HUES48 (cell line): ENCODE results near the gene SLIT2.

Experiments
- H3K27ac ChIP-seq: one replicate; pipeline ENCODE4 v1.7.0; 2013; ENCODE audit warnings: low read depth, low read length, inconsistent platforms
- H3K27me3 ChIP-seq: 2 replicates; pipeline ENCODE4 v1.6.1; 2013; ENCODE audit warnings: mild to moderate bottlenecking, low read length; ENCODE audit not compliant: control insufficient read depth, insufficient read depth
- H3K36me3 ChIP-seq: 2 replicates; pipeline ENCODE4 v1.6.1; 2013; ENCODE audit warnings: low read length; ENCODE audit not compliant: control insufficient read depth, insufficient read depth
- H3K4me1 ChIP-seq: 2 replicates; pipeline ENCODE4 v1.6.1; 2013; ENCODE audit warnings: mild to moderate bottlenecking, low read length; ENCODE audit not compliant: control insufficient read depth, insufficient read depth
- H3K4me3 ChIP-seq: 2 replicates; pipeline ENCODE4 v1.5.1; 2013; ENCODE audit warnings: mild to moderate bottlenecking, low read depth, low read length
- H3K9ac ChIP-seq: 2 replicates; pipeline ENCODE4 v1.6.1; 2013; ENCODE audit warnings: mild to moderate bottlenecking, low read depth, low read length, moderate library complexity
- H3K9me3 ChIP-seq: 2 replicates; pipeline ENCODE4 v1.6.1; 2013; ENCODE audit warnings: low read length; ENCODE audit not compliant: control insufficient read depth, insufficient read depth

Gene SLIT2

GRCh38 chr4:20284990-20285389 lies 33.3 kb downstream of the SLIT2 start:
- Histone ChIP-seq H3K9ac (no peak overlapping the region), H3K27ac (no peak overlapping the region), H3K4me1 (peaks cover 38% of the 10 kb centered on the region), H3K9me3 (no peaks in the 10 kb centered on the region), H3K36me3 (no peaks in the 10 kb centered on the region), H3K4me3 (no peak overlapping the region), H3K27me3 (no peaks in the 10 kb centered on the region)

DNA sequence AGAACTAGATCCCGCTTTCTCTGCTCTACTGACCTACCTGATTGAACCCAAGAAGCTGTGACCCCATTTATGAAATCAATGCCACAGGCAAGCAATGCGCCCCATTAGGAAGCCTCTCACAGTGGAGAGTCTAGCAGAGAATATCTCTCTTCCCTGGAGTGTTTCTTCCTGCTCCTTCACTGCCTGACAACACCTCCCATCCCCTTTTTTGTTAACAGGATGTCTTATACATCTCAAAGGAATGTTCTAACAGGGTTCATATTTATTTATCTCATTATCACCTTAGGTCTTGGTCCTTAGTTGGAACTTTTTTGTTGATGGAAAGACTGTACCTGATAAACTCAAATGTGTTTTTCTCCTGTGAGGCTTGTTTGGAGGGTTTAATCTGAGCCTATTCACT lies 35.5 kb downstream of the SLIT2 start:
- no peaks in the 10 kb centered on the region for H3K9me3 ChIP-seq
- H3K27me3 ChIP-seq = no peaks in the 10 kb centered on the region
- no peak overlapping the region for H3K9ac ChIP-seq
- H3K4me3 ChIP-seq = no peak overlapping the region
- H3K36me3 ChIP-seq = no peaks in the 10 kb centered on the region
- H3K27ac ChIP-seq = no peak overlapping the region
- peaks cover 27% of the 10 kb centered on the region for H3K4me1 ChIP-seq

DNA sequence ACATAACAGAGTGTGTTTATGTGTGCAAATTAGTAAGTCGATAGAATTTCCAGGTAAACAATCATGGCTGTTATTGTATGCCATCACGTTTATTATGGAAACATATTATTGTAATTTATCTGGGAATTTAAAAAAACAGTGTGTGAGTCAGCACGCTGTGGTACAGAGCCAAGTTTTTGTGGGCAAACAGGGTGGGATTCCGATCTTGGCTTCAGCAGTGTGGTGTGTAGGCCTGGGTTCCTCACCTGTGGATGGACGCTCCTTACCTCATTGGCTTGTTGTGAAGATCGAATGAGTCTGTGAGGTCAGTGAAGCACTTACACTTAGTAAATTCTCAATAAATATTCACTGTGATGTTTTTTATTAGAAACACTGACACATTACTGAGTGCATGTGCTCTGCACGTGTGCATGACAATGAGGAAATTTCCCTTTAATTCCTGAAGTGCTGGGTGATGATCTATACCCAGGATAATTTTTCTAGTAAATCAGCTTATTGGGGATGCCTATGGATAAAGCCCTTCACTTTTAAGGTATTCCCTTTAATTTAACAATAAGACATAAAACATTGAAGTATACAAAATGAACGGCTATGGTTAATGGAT lies 36.4 kb downstream of the SLIT2 start:
- H3K36me3 ChIP-seq = no peaks in the 10 kb centered on the region
- H3K4me1 ChIP-seq = peaks cover 19% of the 10 kb centered on the region
- no peaks in the 10 kb centered on the region for H3K9me3 ChIP-seq
- H3K27me3 ChIP-seq = no peaks in the 10 kb centered on the region
- no peak overlapping the region for H3K4me3 ChIP-seq
- H3K9ac ChIP-seq = no peak overlapping the region
- no peak overlapping the region for H3K27ac ChIP-seq

DNA sequence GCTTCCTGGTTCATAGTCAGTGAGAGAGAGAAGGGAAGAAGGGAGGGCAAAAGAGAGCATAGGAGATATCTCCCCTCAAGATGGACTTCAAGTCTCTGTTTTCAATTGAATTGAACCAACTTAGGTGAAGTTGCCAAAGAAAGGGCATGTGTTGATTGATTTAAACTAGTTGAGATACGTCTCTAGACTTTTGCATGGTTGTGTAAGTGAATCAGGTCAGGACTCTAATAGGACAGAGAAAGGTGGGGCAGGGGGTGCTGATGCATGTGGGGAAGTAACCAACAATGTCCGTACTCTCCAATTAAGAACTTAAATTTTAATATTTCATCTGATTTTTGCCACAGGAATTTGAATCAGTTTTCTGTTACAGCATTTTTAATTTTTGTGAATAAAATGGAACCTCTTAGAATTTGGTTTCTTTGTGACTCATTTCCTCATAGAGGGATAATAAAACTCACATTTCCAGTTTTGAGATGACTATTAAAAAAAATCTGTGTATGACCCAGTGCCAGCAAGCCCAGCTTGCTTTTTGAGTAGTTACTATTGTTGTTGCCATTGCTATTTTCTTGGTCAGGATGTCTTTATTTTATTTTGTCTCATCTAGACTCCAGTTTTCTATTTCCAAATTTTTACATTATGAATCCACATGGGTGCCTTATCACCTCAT lies 37.3 kb downstream of the SLIT2 start:
- peaks cover 11% of the 10 kb centered on the region for H3K4me1 ChIP-seq
- no peaks in the 10 kb centered on the region for H3K9me3 ChIP-seq
- H3K9ac ChIP-seq = no peak overlapping the region
- no peaks in the 10 kb centered on the region for H3K36me3 ChIP-seq
- H3K27ac ChIP-seq = no peak overlapping the region
- H3K4me3 ChIP-seq = no peak overlapping the region
- no peaks in the 10 kb centered on the region for H3K27me3 ChIP-seq

DNA sequence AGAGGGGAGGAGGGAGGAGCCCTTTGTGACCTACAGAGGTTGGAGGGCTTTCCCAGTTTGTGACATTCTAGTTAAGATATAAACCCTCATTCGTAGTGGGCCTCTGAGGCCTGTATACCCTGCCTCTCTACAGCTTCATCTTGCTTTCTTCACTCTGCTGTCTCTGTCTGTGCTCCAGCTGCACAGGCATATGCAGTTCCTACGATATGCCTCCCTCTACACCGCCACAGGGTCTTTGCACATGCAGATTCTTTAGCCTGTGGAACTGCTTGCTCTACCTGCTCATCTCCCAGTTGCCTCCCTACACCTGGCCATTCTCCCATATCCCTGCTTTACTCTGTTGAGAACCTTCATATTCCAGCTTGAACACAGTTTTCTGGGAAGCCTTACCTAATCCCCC lies 38.1 kb downstream of the SLIT2 start:
- Histone ChIP-seq H3K4me1 (peaks cover 8% of the 10 kb centered on the region; the same call in 1 of the 2 replicates), H3K4me3 (no peak overlapping the region), H3K9me3 (no peaks in the 10 kb centered on the region), H3K36me3 (no peaks in the 10 kb centered on the region), H3K27ac (no peak overlapping the region), H3K9ac (no peak overlapping the region), H3K27me3 (no peaks in the 10 kb centered on the region)

DNA sequence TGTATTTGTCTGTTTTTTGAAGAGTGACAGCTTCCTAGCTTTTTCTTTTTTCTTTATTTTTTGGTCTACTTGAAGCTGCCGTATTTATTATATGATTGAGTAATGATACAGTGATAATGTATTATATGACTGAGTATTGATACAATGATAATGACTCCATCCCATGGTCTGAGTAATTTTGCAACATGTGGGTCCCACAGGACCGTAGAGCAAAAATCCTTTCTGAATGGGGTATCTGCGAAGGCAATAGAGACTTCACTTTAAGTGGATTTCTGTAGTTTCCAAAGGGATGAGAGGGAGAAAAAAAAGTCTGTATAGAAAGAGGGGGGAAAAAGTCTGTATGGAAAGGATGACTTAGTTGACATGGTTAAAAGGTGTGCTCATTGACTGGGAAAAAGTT lies 41.0 kb downstream of the SLIT2 start:
- H3K9ac ChIP-seq = no peak overlapping the region
- no peak overlapping the region for H3K4me3 ChIP-seq
- H3K4me1 ChIP-seq = no peaks in the 10 kb centered on the region
- H3K36me3 ChIP-seq = no peaks in the 10 kb centered on the region
- no peaks in the 10 kb centered on the region for H3K27me3 ChIP-seq
- no peaks in the 10 kb centered on the region for H3K9me3 ChIP-seq
- H3K27ac ChIP-seq = no peak overlapping the region

GRCh38 chr4:20297261-20297660 lies 45.6 kb downstream of the SLIT2 start:
- H3K9me3 ChIP-seq = no peaks in the 10 kb centered on the region
- no peak overlapping the region for H3K9ac ChIP-seq
- H3K4me1 ChIP-seq = no peaks in the 10 kb centered on the region
- no peak overlapping the region for H3K27ac ChIP-seq
- no peaks in the 10 kb centered on the region for H3K36me3 ChIP-seq
- H3K4me3 ChIP-seq = no peak overlapping the region
- no peaks in the 10 kb centered on the region for H3K27me3 ChIP-seq

- no peak overlapping the region for H3K4me3 ChIP-seq
- H3K9ac ChIP-seq = no peak overlapping the region
- H3K9me3 ChIP-seq = no peaks in the 10 kb centered on the region
- no peak overlapping the region for H3K27ac ChIP-seq
- no peaks in the 10 kb centered on the region for H3K4me1 ChIP-seq
- H3K27me3 ChIP-seq = no peaks in the 10 kb centered on the region
- no peaks in the 10 kb centered on the region for H3K36me3 ChIP-seq
Measured at GRCh38 chr4:20297783-20298182, 46.1 kb downstream of the SLIT2 start.

DNA sequence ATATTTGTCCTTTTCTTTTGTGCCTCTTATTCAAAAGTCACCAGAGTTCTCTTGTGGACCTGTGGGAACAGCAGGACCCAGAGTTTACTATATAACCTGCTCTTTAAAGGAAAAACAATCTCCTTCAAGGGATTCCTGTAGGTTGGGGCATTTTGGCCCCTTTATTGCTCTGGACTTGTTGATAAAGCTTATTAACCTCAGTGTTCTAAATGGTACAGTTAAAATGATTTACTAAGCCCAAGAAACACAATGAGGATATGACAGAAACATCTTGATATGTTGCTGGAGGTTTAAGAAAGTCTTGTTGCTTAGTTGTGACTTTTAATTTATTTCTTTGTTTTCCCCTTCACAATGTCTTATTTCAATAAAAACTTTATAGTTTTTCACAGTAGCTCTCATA lies 46.8 kb downstream of the SLIT2 start:
- Histone ChIP-seq H3K4me3 (no peak overlapping the region), H3K9ac (no peak overlapping the region), H3K36me3 (no peaks in the 10 kb centered on the region), H3K27ac (no peak overlapping the region), H3K9me3 (no peaks in the 10 kb centered on the region), H3K4me1 (no peaks in the 10 kb centered on the region), H3K27me3 (no peaks in the 10 kb centered on the region)

DNA sequence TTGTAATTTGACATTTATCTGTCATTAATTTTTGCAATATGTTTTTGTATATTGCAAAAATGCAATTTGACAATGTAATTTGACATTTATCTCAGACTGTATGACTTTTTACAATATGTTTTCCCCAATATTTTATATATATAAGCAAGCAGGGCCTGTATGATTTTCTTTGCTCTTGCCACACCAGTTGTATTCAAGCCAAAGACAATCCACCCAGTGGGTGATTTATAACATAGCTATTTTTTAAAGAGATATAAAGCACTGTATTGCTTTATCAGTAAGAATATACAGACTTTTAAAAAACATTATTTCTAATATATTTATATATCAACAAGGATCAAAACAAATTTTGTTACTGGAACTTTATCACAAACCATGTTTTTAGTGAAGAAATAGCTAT lies 47.3 kb downstream of the SLIT2 start:
- H3K27ac ChIP-seq = no peak overlapping the region

GRCh38 chr4:20299515-20299914 lies 47.8 kb downstream of the SLIT2 start:
- Histone ChIP-seq H3K4me1 (no peaks in the 10 kb centered on the region), H3K27me3 (no peaks in the 10 kb centered on the region), H3K9ac (no peak overlapping the region), H3K9me3 (no peaks in the 10 kb centered on the region), H3K36me3 (no peaks in the 10 kb centered on the region), H3K4me3 (no peak overlapping the region), H3K27ac (no peak overlapping the region)

More for the DNA sequence above, 47.3 kb downstream of the SLIT2 start:
- H3K27me3 ChIP-seq = no peaks in the 10 kb centered on the region
- H3K9ac ChIP-seq = no peak overlapping the region
- no peak overlapping the region for H3K4me3 ChIP-seq
- no peaks in the 10 kb centered on the region for H3K36me3 ChIP-seq
- H3K9me3 ChIP-seq = no peaks in the 10 kb centered on the region
- no peaks in the 10 kb centered on the region for H3K4me1 ChIP-seq
